Lung (tissue), 16 donors: ENCODE results near the gene CCNB3. TPM values are rescaled to one million over a fixed set of nuclear protein-coding genes. Genes with fewer than 3 reads are reported as not detected.
A peak's percentile ranks its signal among the peaks of the same experiment; 100 is the strongest.

Experiments
- ATAC-seq: fragments of 200-7000 bp; cut with Tn5 transposase; one replicate; pipeline ENCODE4 v1.9.1; 2020; ENCODE audit warnings: moderate number of reproducible peaks; ENCODE audit not compliant: insufficient read depth, low FRiP score
- DNase-seq, 3 donors: peaks; one replicate each; pipeline ENCODE4 v3.0.0-alpha.2; 2013 to 2017
- H3K27ac ChIP-seq, 2 donors: one replicate each; pipeline ENCODE4 v1.5.1; 2013; ENCODE audit warnings: mild to moderate bottlenecking in 2 of 2, moderate library complexity in 2 of 2, control low read depth in 1 of 2, inconsistent platforms in 1 of 2, low read depth in 1 of 2, low read length in 1 of 2
- H3K27me3 ChIP-seq, 3 donors: one replicate each; pipeline ENCODE4 v1.5.1; 2013; ENCODE audit warnings: low read length in 2 of 3; ENCODE audit not compliant: control insufficient read depth in 3 of 3, insufficient read depth in 3 of 3
- H3K36me3 ChIP-seq, 4 donors: one replicate each; pipeline ENCODE4 v1.5.1; 2013; ENCODE audit warnings: low read length in 4 of 4, mild to moderate bottlenecking in 1 of 4, moderate library complexity in 1 of 4; ENCODE audit not compliant: control insufficient read depth in 4 of 4, insufficient read depth in 4 of 4
- H3K4me1 ChIP-seq, 5 donors: one replicate each; pipeline ENCODE4 v1.5.1; 2013; ENCODE audit warnings: low read length in 5 of 5, mild to moderate bottlenecking in 2 of 5, moderate library complexity in 1 of 5; ENCODE audit not compliant: control insufficient read depth in 5 of 5, insufficient read depth in 5 of 5
- H3K4me3 ChIP-seq: one replicate; pipeline ENCODE4 v1.5.1; 2013; ENCODE audit warnings: mild to moderate bottlenecking, control low read depth, moderate library complexity
- H3K9ac ChIP-seq, 2 donors: one replicate each; pipeline ENCODE4 v1.5.1; 2013; ENCODE audit warnings: low read length in 2 of 2, control low read depth in 1 of 2; ENCODE audit not compliant: insufficient read depth in 1 of 2
- H3K9me3 ChIP-seq, 4 donors: one replicate each; pipeline ENCODE4 v1.5.1; 2013; ENCODE audit warnings: low read length in 3 of 4, mild to moderate bottlenecking in 1 of 4, moderate library complexity in 1 of 4; ENCODE audit not compliant: control insufficient read depth in 4 of 4, insufficient read depth in 3 of 4
- CTCF ChIP-seq: IDR thresholded peaks from 2 replicates; pipeline ENCODE4 v1.5.1; 2012; ENCODE audit warnings: mild to moderate bottlenecking; ENCODE audit errors: control extremely low read depth, extremely low read depth
- WGBS, 2 donors: extraction: QIAGEN DNeasy Blood & Tissue Kit; methylation state at CpG; one replicate each; pipeline ENCODE4 v1.1.7; 2013; 5-methylcytosine and 5-hydroxymethylcytosine counted together
- long read RNA-seq, 5 donors: transcript quantifications; one replicate each; lab custom pipeline, GENCODE V29; 2026
- polyA plus RNA-seq, 2 donors: library from polyadenylated mRNA; stranded (reverse); fragments of 200-250 nt; gene quantifications; one replicate each; pipeline ENCODE4 v1.2.1, GENCODE V29; 2013
- total RNA-seq, 2 donors: library from RNA; depleted of rRNA in 1 of 2; stranded (reverse); fragments of >200 nt in 1 of 2; gene quantifications; one replicate each; pipeline ENCODE4 v1.2.1, GENCODE V29; 2014 to 2021
- donor health status: control.
- donor health status: control.
- donor health status: Bipolar disorder and iron deficiency.
- donor health status: healthy.
- donor health status: DM: yes; HTN: yes; CAD: no.

CCNB3 gene
- total RNA-seq = under 1 TPM; 0.49 to 0.68 TPM
- polyA plus RNA-seq = 1 to 10 TPM in 1 of 2 donors, under 1 TPM in 1; 0.49 to 1.3 TPM
- long read RNA-seq, donor 1 = 0 reads
- long read RNA-seq, donor 2 = 0 reads
- long read RNA-seq, donor 3 = 0 reads
- long read RNA-seq, donor 4 = 0 reads
- long read RNA-seq, donor 5 = 0 reads

GRCh38 chrX:50204364-50204899 lies at the start of gene CCNB3:
Gene CCNB3, plus strand, starts transcription at chrX:50204765. Its CDS starts 80,399 bp downstream, at chrX:50285164.
- ATAC-seq = peak; percentile 81
- WGBS, 2 donors = 2 to 10% methylated on average over 17 to 19 of the region's 19 CpGs
- peaks cover 0 to 8% (median 8%) of the 10 kb centered on the region in 3 donors for H3K27me3 ChIP-seq
- peak; percentile 67 to 78 (median 74) for DNase-seq
- no peak within 1 kb of the TSS for H3K4me3 ChIP-seq
- H3K4me1 ChIP-seq = peaks cover 0 to 7% (median 0%) of the 10 kb centered on the region in 5 donors
- H3K9ac ChIP-seq = peak within 1 kb of the TSS in 1 of 2 donors; percentile 53
- TF ChIP-seq CTCF = peak; percentile 40
- no peaks in the 10 kb centered on the region for H3K9me3 ChIP-seq
- no peak within 1 kb of the TSS for H3K27ac ChIP-seq
- H3K36me3 ChIP-seq = no peaks in the 10 kb centered on the region

- H3K9me3 ChIP-seq = no peaks in the 10 kb centered on the region
- peaks cover 0 to 12% (median 0%) of the 10 kb centered on the region in 3 donors for H3K27me3 ChIP-seq
- WGBS, 2 donors = 44 to 72% methylated on average over 4 of the region's 4 CpGs
- H3K36me3 ChIP-seq = no peaks in the 10 kb centered on the region
- DNase-seq (peak in 1 of 3 donors; percentile 6), ATAC-seq (no peak)
- TF ChIP-seq CTCF = no peak
- H3K4me3 ChIP-seq = no peak overlapping the region
- H3K9ac ChIP-seq = no peak overlapping the region
- no peak overlapping the region for H3K27ac ChIP-seq
- H3K4me1 ChIP-seq = no peaks in the 10 kb centered on the region
These were observed 46.9 kb upstream of the CCNB3 start for GRCh38 chrX:50157545-50158135.

GRCh38 chrX:50158593-50158992 lies 46.0 kb upstream of the CCNB3 start:
- Histone ChIP-seq H3K36me3 (no peaks in the 10 kb centered on the region), H3K4me1 (no peaks in the 10 kb centered on the region), H3K9ac (no peak overlapping the region), H3K27ac (no peak overlapping the region), H3K4me3 (no peak overlapping the region), H3K27me3 (peaks cover 0 to 12% (median 0%) of the 10 kb centered on the region in 3 donors), H3K9me3 (no peaks in the 10 kb centered on the region)
- no peak for TF ChIP-seq CTCF
- DNase-seq = no peak
- no peak for ATAC-seq
- WGBS, 2 donors = 0 to 28% methylated on average over 1 of the region's 1 CpG
